ENCODE data around the gene SLC6A19. TPM values are rescaled to one million over a fixed set of nuclear protein-coding genes. Genes with fewer than 3 reads are reported as not detected.

The SLC6A19 gene
- total and polyA plus RNA-seq, 2 experiments from 2014 or later = 5.2 to 5.8 TPM

DNA sequence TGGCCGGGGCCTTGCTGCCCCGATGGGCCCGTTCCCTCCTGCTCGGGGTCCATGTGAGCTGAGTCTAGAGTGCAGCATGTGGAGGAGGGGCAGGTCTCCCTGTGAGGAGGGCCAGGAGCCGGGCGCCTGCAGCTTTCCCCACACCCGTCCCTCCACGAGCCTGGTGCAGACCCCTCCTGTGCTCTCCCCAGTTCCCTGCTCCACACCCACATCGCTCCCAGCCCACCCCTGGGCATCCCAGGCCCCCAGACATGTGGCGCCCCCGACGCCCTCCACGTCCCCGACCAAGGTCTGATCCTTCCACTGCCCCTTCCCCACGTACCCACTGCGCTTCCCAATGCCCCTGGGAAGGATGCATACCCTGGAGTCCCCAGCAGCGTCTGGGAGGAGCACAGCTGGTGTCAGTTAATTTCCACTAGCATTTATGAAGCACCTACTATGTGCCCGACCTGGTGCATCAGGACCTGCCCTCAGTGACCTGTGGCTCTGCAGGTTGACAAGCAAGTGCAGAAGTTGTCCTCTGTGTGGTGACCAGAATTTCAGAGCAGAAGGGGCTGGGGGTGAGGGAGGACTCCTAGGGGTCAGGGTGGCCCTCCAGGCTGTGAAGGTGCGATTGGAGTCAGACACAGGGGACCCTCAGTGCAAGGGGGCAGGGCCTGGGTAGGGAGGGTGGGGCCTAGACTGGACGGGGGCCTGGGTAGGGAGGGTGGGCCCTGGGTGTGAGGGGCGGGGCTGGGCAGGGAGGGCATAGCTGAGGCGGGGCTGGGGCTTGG lies 13.0 kb downstream of the SLC6A19 start:
- Histone ChIP-seq H3K36me3 (replicated peaks; ENCODE audit: insufficient read depth, low read depth) (no peaks in the 10 kb centered on the region), H3K27me3 (no peaks in the 10 kb centered on the region), H2AFZ (no peak overlapping the region), H4K20me1 (ENCODE audit: insufficient read depth, poor library complexity, severe bottlenecking) (no peaks in the 10 kb centered on the region), H3K9me2 (replicated peaks; ENCODE audit: insufficient read depth) (no peaks in the 10 kb centered on the region), H3K27ac (no peak overlapping the region), H3K9me3 (ENCODE audit: low read depth) (no peaks in the 10 kb centered on the region), H3K4me3 (no peak overlapping the region), H3K4me1 (ENCODE audit: insufficient read depth) (no peaks in the 10 kb centered on the region), H3K4me2 (no peak overlapping the region), H3K79me2 (no peaks in the 10 kb centered on the region)
- WGBS (ENCODE audit: low lambda C conversion rate, missing lambda C conversion rate) = 86% methylated on average over 15 of the region's 22 CpGs
- DNase-seq (ENCODE audit: low spot score) = no peak
- TF ChIP-seq EZH2 (IDR thresholded peaks at IDR 0.05; ENCODE audit: borderline replicate concordance) = no peak
- TF ChIP-seq, protein P1, sequence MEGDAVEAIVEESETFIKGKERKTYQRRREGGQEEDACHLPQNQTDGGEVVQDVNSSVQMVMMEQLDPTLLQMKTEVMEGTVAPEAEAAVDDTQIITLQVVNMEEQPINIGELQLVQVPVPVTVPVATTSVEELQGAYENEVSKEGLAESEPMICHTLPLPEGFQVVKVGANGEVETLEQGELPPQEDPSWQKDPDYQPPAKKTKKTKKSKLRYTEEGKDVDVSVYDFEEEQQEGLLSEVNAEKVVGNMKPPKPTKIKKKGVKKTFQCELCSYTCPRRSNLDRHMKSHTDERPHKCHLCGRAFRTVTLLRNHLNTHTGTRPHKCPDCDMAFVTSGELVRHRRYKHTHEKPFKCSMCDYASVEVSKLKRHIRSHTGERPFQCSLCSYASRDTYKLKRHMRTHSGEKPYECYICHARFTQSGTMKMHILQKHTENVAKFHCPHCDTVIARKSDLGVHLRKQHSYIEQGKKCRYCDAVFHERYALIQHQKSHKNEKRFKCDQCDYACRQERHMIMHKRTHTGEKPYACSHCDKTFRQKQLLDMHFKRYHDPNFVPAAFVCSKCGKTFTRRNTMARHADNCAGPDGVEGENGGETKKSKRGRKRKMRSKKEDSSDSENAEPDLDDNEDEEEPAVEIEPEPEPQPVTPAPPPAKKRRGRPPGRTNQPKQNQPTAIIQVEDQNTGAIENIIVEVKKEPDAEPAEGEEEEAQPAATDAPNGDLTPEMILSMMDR (IDR thresholded peaks at IDR 0.05; ENCODE audit: poor library complexity) = no peak
- TF ChIP-seq EZH2phosphoT487 (IDR thresholded peaks at IDR 0.05; ENCODE audit: low read depth, severe bottlenecking, unreplicated experiment) = no peak

DNA sequence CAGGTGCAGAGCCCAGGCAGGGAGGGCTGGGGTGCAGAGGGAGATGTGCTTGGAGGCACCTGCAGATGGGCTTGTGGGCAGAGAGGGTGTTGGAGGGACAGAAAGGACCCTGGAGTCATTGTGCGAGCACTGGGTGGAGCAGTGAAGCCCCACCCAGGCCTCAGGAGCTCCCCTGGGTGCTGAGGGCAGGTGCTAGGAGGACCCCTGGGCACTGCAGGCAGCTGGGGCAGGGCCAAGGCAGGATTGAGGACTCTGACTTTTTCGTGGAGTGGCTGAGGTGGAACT lies 13.5 kb downstream of the SLC6A19 start:
- WGBS (ENCODE audit: low lambda C conversion rate, missing lambda C conversion rate) = 87% methylated on average over 2 of the region's 2 CpGs

DNA sequence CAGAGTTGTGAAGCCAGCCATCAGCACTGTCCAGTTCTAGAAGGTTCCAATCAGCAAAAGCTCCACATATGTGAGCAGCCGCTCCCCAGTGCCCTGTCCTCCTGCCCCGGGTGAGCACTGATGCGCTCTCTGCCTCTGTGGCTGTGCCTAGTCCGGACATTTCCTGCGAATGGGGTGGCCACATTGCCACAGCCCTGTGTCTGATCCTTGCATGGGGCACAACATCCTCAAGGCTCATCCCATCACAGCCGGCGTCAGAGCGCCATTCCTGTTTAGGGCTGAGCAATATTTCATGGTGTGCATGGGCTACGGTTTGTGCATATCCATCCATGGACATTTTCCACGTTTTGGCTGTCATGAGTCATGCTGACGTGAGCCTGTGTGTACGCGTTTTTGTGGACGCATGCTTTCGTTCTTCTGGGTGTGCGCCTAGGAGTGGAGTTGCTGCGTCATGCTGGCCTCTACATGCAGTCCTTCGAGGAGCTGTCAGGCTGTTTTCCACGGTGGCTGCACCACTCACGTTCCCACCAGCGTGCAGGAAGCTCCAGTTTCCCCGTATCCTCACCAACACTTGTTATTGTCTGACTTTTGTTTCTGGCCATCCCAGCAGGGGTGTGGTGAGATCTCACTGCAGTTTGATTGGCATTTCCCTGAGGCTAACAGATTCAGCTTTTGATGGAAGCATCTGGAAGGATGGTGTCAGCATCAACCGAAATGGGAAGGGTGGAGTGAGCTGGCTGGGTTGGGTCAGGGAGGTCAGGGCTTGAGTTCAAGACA lies 14.1 kb downstream of the SLC6A19 start:
- no peak overlapping the region for H2AFZ ChIP-seq
- TF ChIP-seq, protein P1 (IDR thresholded peaks at IDR 0.05; ENCODE audit: poor library complexity) = no peak
- TF ChIP-seq EZH2 (IDR thresholded peaks at IDR 0.05; ENCODE audit: borderline replicate concordance) = no peak
- TF ChIP-seq EZH2phosphoT487 (IDR thresholded peaks at IDR 0.05; ENCODE audit: low read depth, severe bottlenecking, unreplicated experiment) = no peak
- H3K4me2 ChIP-seq = no peak overlapping the region
- H3K79me2 ChIP-seq = no peaks in the 10 kb centered on the region
- no peak overlapping the region for H3K27ac ChIP-seq
- H4K20me1 ChIP-seq (ENCODE audit: insufficient read depth, poor library complexity, severe bottlenecking) = no peaks in the 10 kb centered on the region
- WGBS (ENCODE audit: low lambda C conversion rate, missing lambda C conversion rate) = 93% methylated on average over 23 of the region's 23 CpGs
- no peaks in the 10 kb centered on the region for H3K36me3 ChIP-seq (replicated peaks; ENCODE audit: insufficient read depth, low read depth)
- no peak for DNase-seq (ENCODE audit: low spot score)
- no peaks in the 10 kb centered on the region for H3K9me3 ChIP-seq (ENCODE audit: low read depth)
- no peaks in the 10 kb centered on the region for H3K27me3 ChIP-seq
- H3K4me1 ChIP-seq (ENCODE audit: insufficient read depth) = no peaks in the 10 kb centered on the region
- no peak overlapping the region for H3K4me3 ChIP-seq
- H3K9me2 ChIP-seq (replicated peaks; ENCODE audit: insufficient read depth) = no peaks in the 10 kb centered on the region

More for the DNA sequence above, 13.5 kb downstream of the SLC6A19 start:
- Histone ChIP-seq H3K4me2 (no peak overlapping the region), H3K36me3 (replicated peaks; ENCODE audit: insufficient read depth, low read depth) (no peaks in the 10 kb centered on the region), H3K4me1 (ENCODE audit: insufficient read depth) (no peaks in the 10 kb centered on the region), H3K9me2 (replicated peaks; ENCODE audit: insufficient read depth) (no peaks in the 10 kb centered on the region), H3K9me3 (ENCODE audit: low read depth) (no peaks in the 10 kb centered on the region), H3K27me3 (no peaks in the 10 kb centered on the region), H3K4me3 (no peak overlapping the region), H4K20me1 (ENCODE audit: insufficient read depth, poor library complexity, severe bottlenecking) (no peaks in the 10 kb centered on the region), H3K79me2 (no peaks in the 10 kb centered on the region), H2AFZ (no peak overlapping the region), H3K27ac (no peak overlapping the region)
- no peak for TF ChIP-seq EZH2 (IDR thresholded peaks at IDR 0.05; ENCODE audit: borderline replicate concordance)
- TF ChIP-seq, protein P1 (IDR thresholded peaks at IDR 0.05; ENCODE audit: poor library complexity) = no peak
- no peak for TF ChIP-seq EZH2phosphoT487 (IDR thresholded peaks at IDR 0.05; ENCODE audit: low read depth, severe bottlenecking, unreplicated experiment)
- DNase-seq (ENCODE audit: low spot score) = no peak
